ENCODE results near the gene GHR. TPM values are rescaled to one million over a fixed set of nuclear protein-coding genes. Genes with fewer than 3 reads are reported as not detected.

Gene GHR
- total and polyA plus RNA-seq, 2 of the 8 experiments (the other 6 are each of a cell fraction or from before 2014, with no cell fraction given): 0.15 to 0.19 TPM

DNA sequence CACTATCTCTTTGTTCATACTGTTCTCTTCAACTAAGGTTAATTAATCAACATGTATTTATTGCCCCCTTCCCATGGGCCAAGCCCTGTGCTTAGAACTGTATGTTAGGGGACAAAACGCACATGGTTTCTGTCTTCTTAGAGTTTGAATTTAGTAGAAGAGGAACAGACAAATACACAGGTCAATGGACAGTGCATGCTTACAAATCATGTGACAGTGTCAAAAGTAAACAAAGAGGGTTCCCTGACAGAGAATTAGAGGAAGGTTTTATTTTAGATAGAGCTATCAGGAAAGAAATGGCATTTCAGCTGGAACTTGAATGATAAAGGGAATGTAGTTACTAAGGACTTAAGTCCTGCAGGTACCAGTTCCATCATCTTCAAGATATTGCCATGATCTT is 188.2 kb downstream of the GHR start (continued):
- TF ChIP-seq RXRA (IDR thresholded peaks at IDR 0.05; ENCODE audit: insufficient read depth, low read depth, low read length) (no peak), SIRT6 (IDR thresholded peaks at IDR 0.05; ENCODE audit: low read length) (no peak), CHD2 (IDR thresholded peaks at IDR 0.05; ENCODE audit: low read length) (no peak), CHD1 (IDR thresholded peaks at IDR 0.05; ENCODE audit: low read depth, low read length) (no peak)

All from H1 (cell line).